Memory B cell (primary cell): ENCODE data around the gene TMEM121.
A peak's percentile ranks its signal among the peaks of the same experiment; 100 is the strongest.

Experiments
- ATAC-seq: fragments of 150-1000 bp; cut with Tn5 transposase; 2 replicates; pipeline ENCODE4 v1.10.0; 2021; ENCODE audit warnings: low read depth, mild to moderate bottlenecking, moderate library complexity
- DNase-seq, 2 donors: peaks; one replicate each; pipeline ENCODE4 v3.0.0; 2022; ENCODE audit warnings: low spot score in 2 of 2
- H3K27ac Mint-ChIP-seq: one replicate; pipeline ENCODE4 v1.8.0; 2022; ENCODE audit warnings: mild to moderate bottlenecking, moderate library complexity, mixed read lengths
- H3K27me3 Mint-ChIP-seq: one replicate; pipeline ENCODE4 v1.8.0; 2022; ENCODE audit warnings: mixed read lengths
- H3K36me3 Mint-ChIP-seq: one replicate; pipeline ENCODE4 v1.8.0; 2022; ENCODE audit warnings: mild to moderate bottlenecking, mixed read lengths
- H3K4me1 Mint-ChIP-seq: one replicate; pipeline ENCODE4 v1.8.0; 2022; ENCODE audit warnings: mixed read lengths
- H3K4me3 Mint-ChIP-seq: one replicate; pipeline ENCODE4 v1.8.0; 2022; ENCODE audit warnings: mild to moderate bottlenecking, moderate library complexity, mixed read lengths
- H3K9me3 Mint-ChIP-seq: one replicate; pipeline ENCODE4 v1.8.0; 2022; ENCODE audit warnings: mixed read lengths

TMEM121 gene

GRCh38 chr14:105499256-105500035 lies 26.9 kb upstream of the TMEM121 start:
- peak; percentile 4 for ATAC-seq
- peaks cover 5% of the 10 kb centered on the region for H3K27me3 Mint-ChIP-seq
- no peak for DNase-seq
- H3K27ac Mint-ChIP-seq, result peak overlapping the region; percentile 79
- no peaks in the 10 kb centered on the region for H3K4me1 Mint-ChIP-seq
- H3K9me3 Mint-ChIP-seq, result no peaks in the 10 kb centered on the region
- H3K36me3 Mint-ChIP-seq, result no peaks in the 10 kb centered on the region
- no peak overlapping the region for H3K4me3 Mint-ChIP-seq

DNA sequence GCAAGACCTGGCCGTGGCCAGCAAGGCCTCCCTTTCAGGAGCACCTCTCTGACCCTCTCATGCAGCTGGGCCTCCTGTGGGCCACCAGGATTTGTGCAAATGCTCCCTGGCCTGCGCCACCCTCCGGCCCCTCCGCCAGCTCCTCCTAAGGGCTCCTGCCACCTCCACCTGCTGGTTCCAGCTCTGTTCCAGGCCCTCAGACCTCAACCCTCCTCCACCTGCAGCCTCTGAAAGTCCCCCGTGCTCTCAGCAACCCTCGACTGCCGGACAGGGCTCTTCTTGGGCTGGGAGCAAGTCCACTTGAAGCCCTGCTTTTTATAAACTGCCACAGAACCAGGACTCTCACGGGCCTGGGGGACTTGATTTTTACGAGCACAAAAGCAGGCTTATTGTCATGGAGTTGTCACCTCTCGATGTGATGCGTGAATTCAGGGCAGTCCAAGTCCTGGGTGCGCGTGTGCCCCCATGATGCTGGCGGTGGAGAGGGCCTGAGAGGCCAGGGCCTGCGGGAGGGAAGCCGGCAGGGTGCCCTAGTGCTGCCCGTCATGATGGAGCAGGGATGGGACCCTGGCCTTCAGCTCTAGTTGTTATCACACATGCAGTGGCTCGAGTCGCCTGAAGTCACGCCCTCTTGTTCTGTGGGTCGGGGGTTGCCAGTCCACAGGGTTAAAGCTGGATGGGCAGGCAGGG lies 26.2 kb upstream of the TMEM121 start:
- H3K36me3 Mint-ChIP-seq, result no peaks in the 10 kb centered on the region
- H3K27ac Mint-ChIP-seq, result peak overlapping the region; percentile 46
- ATAC-seq (no peak), DNase-seq (no peak)
- no peaks in the 10 kb centered on the region for H3K9me3 Mint-ChIP-seq
- H3K4me3 Mint-ChIP-seq, result no peak overlapping the region
- H3K4me1 Mint-ChIP-seq, result no peaks in the 10 kb centered on the region
- peaks cover 5% of the 10 kb centered on the region for H3K27me3 Mint-ChIP-seq

DNA sequence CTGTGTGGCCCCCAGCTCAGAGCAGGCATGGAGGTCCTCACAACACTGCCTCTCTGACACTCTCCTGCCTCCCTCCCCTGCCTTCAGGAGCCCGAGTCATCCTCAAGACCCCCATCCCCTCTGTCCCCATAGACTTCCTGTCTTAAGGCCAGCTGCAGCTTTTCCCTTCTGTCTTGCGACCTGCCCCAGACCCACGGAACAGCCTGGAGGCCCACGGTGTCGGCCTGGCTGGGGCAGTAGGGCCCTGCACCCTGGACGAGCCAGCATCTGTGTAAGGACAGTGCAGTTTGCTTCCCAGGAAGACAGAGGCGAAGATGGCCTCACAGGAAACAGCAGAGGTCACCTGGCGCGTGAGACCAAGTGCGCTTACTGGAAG lies 25.7 kb upstream of the TMEM121 start:
- no peak for DNase-seq
- Mint-ChIP-seq H3K4me3 (no peak overlapping the region), H3K36me3 (no peaks in the 10 kb centered on the region), H3K27me3 (peaks cover 5% of the 10 kb centered on the region), H3K9me3 (no peaks in the 10 kb centered on the region), H3K27ac (peak overlapping the region; percentile 46), H3K4me1 (no peaks in the 10 kb centered on the region)
- ATAC-seq, result no peak

- DNase-seq, result no peak
- ATAC-seq, result no peak
- Mint-ChIP-seq H3K4me3 (no peak overlapping the region), H3K36me3 (no peaks in the 10 kb centered on the region), H3K27me3 (peaks cover 5% of the 10 kb centered on the region), H3K27ac (peak overlapping the region; percentile 46), H3K9me3 (no peaks in the 10 kb centered on the region), H3K4me1 (no peaks in the 10 kb centered on the region)
Observed at GRCh38 chr14:105501504-105502291, 24.7 kb upstream of the TMEM121 start.

DNA sequence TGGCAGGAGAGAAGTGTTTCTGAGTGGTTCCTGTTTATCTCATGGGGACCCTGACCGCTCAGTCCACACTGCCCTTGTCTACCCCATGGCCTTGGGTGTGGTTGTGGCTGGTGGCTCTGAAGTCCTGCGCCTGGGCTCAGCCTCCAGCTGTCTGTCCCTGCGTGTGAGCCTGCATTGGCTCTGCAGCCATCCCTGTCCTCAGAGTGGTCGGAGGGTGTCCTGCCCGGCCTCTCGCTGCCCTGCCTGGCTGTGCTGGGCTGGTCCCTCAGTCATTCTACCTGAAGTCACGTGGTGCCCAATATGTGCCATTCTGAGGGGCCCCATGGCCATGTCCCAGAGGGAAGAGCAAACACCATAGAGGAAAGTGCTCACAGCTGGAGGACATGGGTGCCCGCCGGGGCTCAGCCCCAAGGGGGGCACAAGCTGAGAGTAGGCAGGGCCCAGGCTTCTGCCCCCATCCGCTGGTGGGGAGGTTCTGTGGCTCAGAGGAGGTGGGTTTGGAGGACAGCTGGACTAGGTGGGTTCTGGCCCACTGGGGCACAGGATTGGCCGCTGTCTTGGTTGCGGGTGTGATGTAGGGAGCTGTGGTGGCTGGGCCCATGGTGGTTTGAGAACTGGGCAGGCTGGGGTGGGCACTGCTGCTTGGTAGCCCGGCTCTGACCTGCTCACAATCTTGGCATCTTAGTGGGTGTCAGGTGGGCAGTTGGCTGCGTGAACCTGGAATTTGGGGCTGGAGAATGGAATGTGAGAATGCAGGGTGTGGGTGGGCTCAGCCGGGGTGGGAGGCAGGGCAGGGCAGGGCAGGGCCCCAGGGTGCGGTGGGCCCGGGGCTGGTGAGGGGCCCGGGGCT lies 23.7 kb upstream of the TMEM121 start:
- Mint-ChIP-seq H3K27me3 (peaks cover 7% of the 10 kb centered on the region), H3K4me1 (no peaks in the 10 kb centered on the region), H3K27ac (peak overlapping the region; percentile 73), H3K9me3 (no peaks in the 10 kb centered on the region), H3K4me3 (peak overlapping the region; percentile 25), H3K36me3 (no peaks in the 10 kb centered on the region)
- ATAC-seq (no peak), DNase-seq (no peak)

GRCh38 chr14:105503296-105503640 lies 23.1 kb upstream of the TMEM121 start:
- peaks cover 3% of the 10 kb centered on the region for H3K4me1 Mint-ChIP-seq
- H3K9me3 Mint-ChIP-seq, result no peaks in the 10 kb centered on the region
- H3K36me3 Mint-ChIP-seq, result no peaks in the 10 kb centered on the region
- DNase-seq (no peak), ATAC-seq (no peak)
- peak overlapping the region; percentile 73 for H3K27ac Mint-ChIP-seq
- H3K27me3 Mint-ChIP-seq, result peaks cover 10% of the 10 kb centered on the region
- no peak overlapping the region for H3K4me3 Mint-ChIP-seq

- Mint-ChIP-seq H3K36me3 (peaks cover 2% of the 10 kb centered on the region), H3K9me3 (no peaks in the 10 kb centered on the region), H3K4me1 (peaks cover 3% of the 10 kb centered on the region), H3K27me3 (peaks cover 15% of the 10 kb centered on the region), H3K27ac (no peak overlapping the region), H3K4me3 (no peak overlapping the region)
- ATAC-seq (no peak), DNase-seq (no peak)
Observed at GRCh38 chr14:105503935-105504692, 22.3 kb upstream of the TMEM121 start.

- peaks cover 3% of the 10 kb centered on the region for H3K4me1 Mint-ChIP-seq
- H3K27ac Mint-ChIP-seq, result no peak overlapping the region
- no peak for ATAC-seq
- peaks cover 2% of the 10 kb centered on the region for H3K36me3 Mint-ChIP-seq
- H3K27me3 Mint-ChIP-seq, result peaks cover 15% of the 10 kb centered on the region
- H3K4me3 Mint-ChIP-seq, result no peak overlapping the region
- DNase-seq, result no peak
- H3K9me3 Mint-ChIP-seq, result no peaks in the 10 kb centered on the region
Observed at GRCh38 chr14:105505101-105505500, 21.3 kb upstream of the TMEM121 start.

DNA sequence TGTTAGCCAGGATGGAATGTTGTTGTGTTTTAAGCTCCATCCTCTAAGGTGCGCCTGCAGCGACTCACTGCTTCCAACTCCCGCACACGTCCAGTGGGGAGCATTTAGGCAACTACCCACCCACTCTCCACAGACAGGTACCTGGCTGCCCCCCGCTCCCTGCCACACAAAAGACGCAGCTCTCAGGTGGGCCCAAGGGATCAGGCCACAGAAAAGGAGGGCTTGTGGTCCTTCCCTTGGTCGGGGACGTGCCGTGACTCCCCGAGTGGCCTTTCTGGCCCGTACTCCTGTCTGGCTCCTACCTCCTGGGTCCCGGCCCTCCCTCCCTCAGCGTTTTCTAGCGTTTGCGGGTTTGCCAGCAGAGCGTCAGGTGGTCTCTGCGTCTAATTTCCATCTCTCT lies 19.1 kb upstream of the TMEM121 start:
- H3K27me3 Mint-ChIP-seq, result peaks cover 23% of the 10 kb centered on the region
- H3K9me3 Mint-ChIP-seq, result no peaks in the 10 kb centered on the region
- H3K36me3 Mint-ChIP-seq, result peaks cover 2% of the 10 kb centered on the region
- H3K4me3 Mint-ChIP-seq, result no peak overlapping the region
- ATAC-seq (no peak), DNase-seq (no peak)
- peaks cover 5% of the 10 kb centered on the region for H3K4me1 Mint-ChIP-seq
- H3K27ac Mint-ChIP-seq, result no peak overlapping the region

DNA sequence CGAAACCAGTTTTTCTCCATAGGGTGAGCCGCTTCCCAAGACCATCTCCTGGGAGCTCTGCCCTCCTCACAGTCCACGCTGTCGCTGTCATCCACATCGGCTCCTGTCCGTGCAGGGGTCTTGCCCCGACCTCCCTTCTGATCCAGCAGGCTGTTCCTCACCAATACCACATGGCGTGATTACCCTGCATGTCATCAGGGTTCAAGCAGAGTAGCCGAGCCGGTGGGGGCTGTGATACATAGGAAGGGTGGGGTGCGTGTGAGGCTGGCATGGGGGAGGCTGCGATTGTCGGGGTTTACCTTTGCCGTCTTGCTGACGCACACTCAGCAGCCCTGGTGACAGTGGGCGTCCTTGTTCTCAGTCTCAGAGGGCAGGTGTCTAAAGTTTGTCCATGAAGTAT lies 18.3 kb upstream of the TMEM121 start:
- Mint-ChIP-seq H3K4me3 (no peak overlapping the region), H3K36me3 (peaks cover 2% of the 10 kb centered on the region), H3K27me3 (peaks cover 21% of the 10 kb centered on the region), H3K27ac (no peak overlapping the region), H3K9me3 (no peaks in the 10 kb centered on the region), H3K4me1 (peaks cover 5% of the 10 kb centered on the region)
- ATAC-seq (no peak), DNase-seq (no peak)

- Mint-ChIP-seq H3K9me3 (no peaks in the 10 kb centered on the region), H3K4me1 (peaks cover 5% of the 10 kb centered on the region), H3K4me3 (no peak overlapping the region), H3K36me3 (peaks cover 2% of the 10 kb centered on the region), H3K27ac (no peak overlapping the region), H3K27me3 (peaks cover 21% of the 10 kb centered on the region)
- no peak for DNase-seq
- no peak for ATAC-seq
Observed at GRCh38 chr14:105508601-105509000, 17.8 kb upstream of the TMEM121 start.

DNA sequence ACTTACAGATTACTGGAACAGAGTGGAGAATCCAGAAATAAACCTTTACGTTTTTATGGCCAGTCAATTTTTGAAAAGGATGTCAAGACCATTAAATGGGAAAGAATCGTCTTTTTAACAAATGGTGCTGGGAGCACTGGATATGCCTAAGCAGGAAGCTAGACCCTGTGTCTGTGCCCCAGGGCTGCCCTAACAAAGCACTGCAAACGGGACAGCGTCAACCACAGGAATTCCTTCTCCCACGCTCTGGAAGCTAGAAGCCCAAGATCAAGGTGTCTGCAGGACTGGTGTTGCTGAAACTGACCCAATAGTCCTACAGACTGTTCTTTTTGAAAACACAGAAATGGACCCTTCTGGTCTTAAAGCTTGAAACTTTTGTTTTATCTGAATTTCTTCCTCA lies 9.3 kb upstream of the TMEM121 start:
- H3K36me3 Mint-ChIP-seq, result no peaks in the 10 kb centered on the region

More for the DNA sequence above, 9.3 kb upstream of the TMEM121 start:
- ATAC-seq, result no peak
- peaks cover 1% of the 10 kb centered on the region for H3K9me3 Mint-ChIP-seq
- no peak for DNase-seq
- no peak overlapping the region for H3K4me3 Mint-ChIP-seq
- H3K4me1 Mint-ChIP-seq, result peaks cover 6% of the 10 kb centered on the region
- peaks cover 24% of the 10 kb centered on the region for H3K27me3 Mint-ChIP-seq
- no peak overlapping the region for H3K27ac Mint-ChIP-seq
